ENCODE measurements around the gene IKBKE. TPM values are rescaled to one million over a fixed set of nuclear protein-coding genes. Genes with fewer than 3 reads are reported as not detected.

Gene IKBKE
- total RNA-seq, 1 experiment from 2014 or later = 6.6 TPM

DNA sequence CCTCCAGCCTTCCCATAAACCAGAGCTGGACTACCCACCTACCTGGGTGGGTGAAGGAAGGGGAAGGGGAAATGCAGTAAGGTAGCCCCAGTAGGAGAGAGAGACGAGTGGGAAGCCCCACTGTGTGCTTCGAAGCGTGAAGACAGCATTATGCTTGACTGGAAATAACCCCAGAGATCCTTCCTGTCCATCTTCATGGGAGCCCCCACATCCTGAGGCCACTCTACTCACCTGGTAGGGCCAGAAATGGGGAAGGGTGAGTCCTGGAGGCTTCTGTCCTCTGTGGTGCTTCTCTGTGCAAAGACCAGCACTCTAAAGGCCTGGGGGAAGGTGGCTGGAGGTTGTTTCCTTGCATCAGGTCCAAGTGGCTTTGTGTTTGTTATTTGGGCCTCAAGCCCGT lies 27.1 kb downstream of the IKBKE start:
- H3K9me3 Mint-ChIP-seq = no peaks in the 10 kb centered on the region

More for the DNA sequence above, 27.1 kb downstream of the IKBKE start:
- H3K4me1 Mint-ChIP-seq = peaks cover 9 to 18% of the 10 kb centered on the region in 2 experiments
- H4K20me1 ChIP-seq (ENCODE audit: control insufficient read depth, insufficient read depth, insufficient read length) = no peaks in the 10 kb centered on the region
- no peak overlapping the region for H4K8ac ChIP-seq (replicated peaks; ENCODE audit: insufficient read length, low read depth, low read length)
- H3K27ac ChIP-seq (ENCODE audit: insufficient read length, low read depth, low read length) = no peak overlapping the region
- no peak overlapping the region for H3K18ac ChIP-seq (ENCODE audit: insufficient read length, low read depth, low read length)
- no peaks in the 10 kb centered on the region for H3K9me3 ChIP-seq (ENCODE audit: control insufficient read depth, low read depth, low read length)
- no peaks in the 10 kb centered on the region for H3K23me2 ChIP-seq (ENCODE audit: insufficient read length, low read depth, low read length, poor library complexity, severe bottlenecking)
- H4K5ac ChIP-seq (ENCODE audit: insufficient read length, low read depth, low read length) = no peak overlapping the region
- peaks cover 12% of the 10 kb centered on the region for H3K27me3 Mint-ChIP-seq (ENCODE audit: low read depth)
- H3K4me1 ChIP-seq (ENCODE audit: insufficient read depth, low read length) = peaks cover 3% of the 10 kb centered on the region; the same call in 1 of the 2 replicates
- H3K4me3 Mint-ChIP-seq = no peak overlapping the region
- H4K91ac ChIP-seq (ENCODE audit: insufficient read length, low read depth, low read length) = no peak overlapping the region
- no peak for DNase-seq
- H2BK20ac ChIP-seq (ENCODE audit: low read depth, low read length, poor library complexity, severe bottlenecking) = no peak overlapping the region
- no peak overlapping the region for H2AFZ ChIP-seq (ENCODE audit: low read length)
- H3K56ac ChIP-seq (ENCODE audit: insufficient read length, low read depth, low read length) = no peak overlapping the region
- H2BK12ac ChIP-seq (ENCODE audit: insufficient read length, low read depth, low read length) = no peak overlapping the region
- H3T11ph ChIP-seq (ENCODE audit: low read length) = no peak overlapping the region
- no peak overlapping the region for H2BK120ac ChIP-seq (ENCODE audit: low read depth, low read length, poor library complexity, severe bottlenecking)
- H3K4ac ChIP-seq (ENCODE audit: low read depth, low read length) = no peak overlapping the region
- H3K9ac ChIP-seq (ENCODE audit: extremely low read depth, insufficient read length, low read length) = no peak overlapping the region
- H3K36me3 Mint-ChIP-seq (ENCODE audit: insufficient read depth in 1 of 3, low read depth in 3 of 3) = peaks cover 0 to 2% (median 0%) of the 10 kb centered on the region in 3 experiments; a peak in 2 of 7 replicates
- no peaks in the 10 kb centered on the region for H3K79me1 ChIP-seq (ENCODE audit: insufficient read depth, low read depth, low read length, poor library complexity, severe bottlenecking)
- no peak overlapping the region for H3K14ac ChIP-seq (ENCODE audit: insufficient read depth, low read length)
- H2BK5ac ChIP-seq (ENCODE audit: insufficient read length, low read length) = no peak overlapping the region
- H3K23ac ChIP-seq (ENCODE audit: insufficient read length, low read depth, low read length) = no peak overlapping the region
- no peak overlapping the region for H3K27ac Mint-ChIP-seq
- H3K4me2 ChIP-seq (ENCODE audit: insufficient read depth, insufficient read length, low read length) = no peak overlapping the region
- no peaks in the 10 kb centered on the region for H3K79me2 ChIP-seq (ENCODE audit: insufficient read depth, low read length)
- no peak overlapping the region for H2BK15ac ChIP-seq (ENCODE audit: low read depth, low read length)
- WGBS (ENCODE audit: extremely low coverage, insufficient read length, low lambda C conversion rate) = no CpG with 5 or more reads among the region's 4 CpGs
- no peaks in the 10 kb centered on the region for H3K27me3 ChIP-seq (ENCODE audit: insufficient read depth, low read length)
- TF ChIP-seq, protein P1, sequence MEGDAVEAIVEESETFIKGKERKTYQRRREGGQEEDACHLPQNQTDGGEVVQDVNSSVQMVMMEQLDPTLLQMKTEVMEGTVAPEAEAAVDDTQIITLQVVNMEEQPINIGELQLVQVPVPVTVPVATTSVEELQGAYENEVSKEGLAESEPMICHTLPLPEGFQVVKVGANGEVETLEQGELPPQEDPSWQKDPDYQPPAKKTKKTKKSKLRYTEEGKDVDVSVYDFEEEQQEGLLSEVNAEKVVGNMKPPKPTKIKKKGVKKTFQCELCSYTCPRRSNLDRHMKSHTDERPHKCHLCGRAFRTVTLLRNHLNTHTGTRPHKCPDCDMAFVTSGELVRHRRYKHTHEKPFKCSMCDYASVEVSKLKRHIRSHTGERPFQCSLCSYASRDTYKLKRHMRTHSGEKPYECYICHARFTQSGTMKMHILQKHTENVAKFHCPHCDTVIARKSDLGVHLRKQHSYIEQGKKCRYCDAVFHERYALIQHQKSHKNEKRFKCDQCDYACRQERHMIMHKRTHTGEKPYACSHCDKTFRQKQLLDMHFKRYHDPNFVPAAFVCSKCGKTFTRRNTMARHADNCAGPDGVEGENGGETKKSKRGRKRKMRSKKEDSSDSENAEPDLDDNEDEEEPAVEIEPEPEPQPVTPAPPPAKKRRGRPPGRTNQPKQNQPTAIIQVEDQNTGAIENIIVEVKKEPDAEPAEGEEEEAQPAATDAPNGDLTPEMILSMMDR (conservative IDR thresholded peaks at IDR 0.05) = no peak
- H2AK5ac ChIP-seq (ENCODE audit: insufficient read length, low read length) = no peak overlapping the region

Data from H9 (cell line).